ENCODE measurements around the gene G6PC3.

G6PC3 gene

GRCh38 chr17:44123356-44124117 is 53.0 kb downstream of the G6PC3 start, which contains the start of gene HDAC5:
Gene HDAC5, minus strand, starts transcription at chr17:44123641. Its CDS starts 6,126 bp downstream, at chr17:44117515.
- peak; percentile 96 for DNase-seq (ENCODE audit: low spot score)

GRCh38 chr17:44124118-44124438 is 53.5 kb downstream of the G6PC3 start:
- DNase-seq (ENCODE audit: low spot score) = no peak

Measured in hepatic stellate cell (primary cell).